H1 (cell line): ENCODE results near the gene UEVLD. TPM values are rescaled to one million over a fixed set of nuclear protein-coding genes. Genes with fewer than 3 reads are reported as not detected.

ENCODE experiments used
- CTCF ChIA-PET: fragments of 300-600 bp; sonication (Branson Sonifier 250); formaldehyde crosslinking; loops from one replicate; lab custom pipeline; 2021; ENCODE audit not compliant: partially characterized antibody; lab: Charles Lee
- POLR2A ChIA-PET: fragments of 300-600 bp; sonication (Branson Sonifier 250); formaldehyde crosslinking; loops from one replicate; lab custom pipeline; 2021; ENCODE audit warnings: inconsistent platforms; ENCODE audit not compliant: partially characterized antibody; lab: Charles Lee
- DNase-seq, 2 experiments: peaks; one replicate each; pipeline versions ENCODE4 v3.0.0 to v3.0.0-alpha.2; 2010 to 2022; ENCODE audit warnings: low spot score in 2 of 2, low read depth in 1 of 2, mixed read lengths in 1 of 2
- FAIRE-seq: peaks from 2 replicates; lab custom pipeline; 2011; peaks lifted over from hg19 to GRCh38; lab: Jason Lieb, UNC
- H2AFZ ChIP-seq: 2 replicates; pipeline ENCODE4 v1.8.1; 2012; ENCODE audit warnings: low read length, inconsistent platforms
- H2AK5ac ChIP-seq: 2 replicates; pipeline ENCODE4 v1.6.1; 2013; ENCODE audit warnings: low read depth, low read length
- H2BK120ac ChIP-seq: replicated peaks from 2 replicates; pipeline ENCODE3; 2013; ENCODE audit warnings: low read depth, low read length, inconsistent platforms
- H2BK12ac ChIP-seq: 2 replicates; pipeline ENCODE4 v1.6.1; 2013; ENCODE audit warnings: low read depth, low read length
- H2BK15ac ChIP-seq: 2 replicates; pipeline ENCODE4 v1.6.1; 2013; ENCODE audit warnings: low read length
- H2BK20ac ChIP-seq: 2 replicates; pipeline ENCODE4 v1.6.1; 2013; ENCODE audit warnings: low read length
- H2BK5ac ChIP-seq: 2 replicates; pipeline ENCODE4 v1.6.1; 2013; ENCODE audit warnings: low read depth, low read length
- H3K14ac ChIP-seq: 2 replicates; pipeline ENCODE4 v1.6.1; 2013; ENCODE audit warnings: inconsistent platforms; ENCODE audit not compliant: insufficient read length
- H3K18ac ChIP-seq: 2 replicates; pipeline ENCODE4 v1.6.1; 2013; ENCODE audit warnings: low read length; ENCODE audit errors: extremely low read depth
- H3K23ac ChIP-seq: 2 replicates; pipeline ENCODE4 v1.6.1; 2013; ENCODE audit warnings: inconsistent platforms; ENCODE audit not compliant: insufficient read length
- H3K23me2 ChIP-seq: 2 replicates; pipeline ENCODE4 v1.6.1; 2013; ENCODE audit warnings: low read depth, low read length
- H3K27ac ChIP-seq: 2 replicates; pipeline ENCODE4 v1.6.1; 2011; ENCODE audit warnings: low read depth, low read length, inconsistent platforms
- H3K27me3 ChIP-seq, 4 experiments: replicated peaks in 1 of 4; 1 replicate in 1 of 4; 2 replicates in 3 of 4; pipeline versions ENCODE4 v1.6.1 to v1.8.1; 2011 to 2013; ENCODE audit warnings: low read length in 3 of 4, mild to moderate bottlenecking in 3 of 4, inconsistent platforms in 2 of 4, mixed read lengths in 2 of 4, moderate library complexity in 1 of 4; ENCODE audit not compliant: control insufficient read depth in 3 of 4, insufficient read depth in 3 of 4; ENCODE audit errors: extremely low read depth in 1 of 4
- H3K36me3 ChIP-seq, 4 experiments: 2 replicates each; pipeline versions ENCODE4 v1.6.1 to v1.8.1; 2011 to 2013; ENCODE audit warnings: mild to moderate bottlenecking in 4 of 4, low read length in 3 of 4, moderate library complexity in 2 of 4, control low read depth in 1 of 4, inconsistent platforms in 1 of 4; ENCODE audit not compliant: insufficient read depth in 4 of 4, control insufficient read depth in 2 of 4
- H3K4ac ChIP-seq: replicated peaks from 2 replicates; pipeline ENCODE3; 2013; ENCODE audit warnings: low read length, low read depth, mixed read lengths, inconsistent platforms; ENCODE audit not compliant: insufficient read length
- H3K4me1 ChIP-seq, 4 experiments: replicated peaks in 1 of 4; 1 replicate in 1 of 4; 2 replicates in 3 of 4; pipeline versions ENCODE4 v1.6.1 to v1.8.1; 2011 to 2013; ENCODE audit warnings: low read length in 3 of 4, inconsistent platforms in 2 of 4, mixed read lengths in 1 of 4; ENCODE audit not compliant: insufficient read depth in 4 of 4, control insufficient read depth in 3 of 4
- H3K4me2 ChIP-seq, 2 experiments: 2 replicates each; pipeline versions ENCODE4 v1.6.1 to v1.8.1; 2011 to 2013; ENCODE audit warnings: low read depth in 2 of 2, low read length in 2 of 2, control low read depth in 1 of 2, inconsistent platforms in 1 of 2, mild to moderate bottlenecking in 1 of 2; ENCODE audit not compliant: insufficient read depth in 1 of 2
- H3K4me3 ChIP-seq, 4 experiments: fragments of 200-600, 300-600 bp in 1 of 4; sonication (generic), shearing (Covaris generic), sonication (Bioruptor Twin) in 1 of 4; 2 replicates each; pipeline versions ENCODE4 v1.5.1 to v1.8.1; 2011 to 2016; ENCODE audit warnings: low read length in 4 of 4, low read depth in 3 of 4, control low read depth in 2 of 4, inconsistent platforms in 2 of 4, mild to moderate bottlenecking in 2 of 4, mixed read lengths in 1 of 4, moderate library complexity in 1 of 4; ENCODE audit not compliant: insufficient read depth in 2 of 4; ENCODE audit errors: extremely low read depth in 1 of 4
- H3K56ac ChIP-seq: replicated peaks from 2 replicates; pipeline ENCODE3; 2013; ENCODE audit warnings: low read depth, mild to moderate bottlenecking, mixed read lengths, low read length, inconsistent platforms; ENCODE audit not compliant: insufficient read length
- H3K79me1 ChIP-seq: 2 replicates; pipeline ENCODE4 v1.6.1; 2013; ENCODE audit warnings: low read depth, low read length, control low read depth
- H3K79me2 ChIP-seq, 2 experiments: 2 replicates each; pipeline versions ENCODE4 v1.6.1 to v1.8.1; 2012 to 2013; ENCODE audit warnings: low read length in 2 of 2, mild to moderate bottlenecking in 2 of 2, inconsistent platforms in 1 of 2; ENCODE audit not compliant: insufficient read depth in 2 of 2, control insufficient read depth in 1 of 2
- H3K9ac ChIP-seq, 4 experiments: replicated peaks in 1 of 4; 1 replicate in 1 of 4; 2 replicates in 3 of 4; pipeline versions ENCODE4 v1.6.1 to v1.8.1; 2011 to 2013; ENCODE audit warnings: low read depth in 3 of 4, low read length in 3 of 4, control low read depth in 2 of 4, mild to moderate bottlenecking in 2 of 4, moderate library complexity in 2 of 4, inconsistent platforms in 1 of 4; ENCODE audit errors: extremely low read depth in 1 of 4
- H3K9me3 ChIP-seq, 2 experiments: 2 replicates each; pipeline versions ENCODE4 v1.6.1 to v1.8.1; 2012 to 2013; ENCODE audit warnings: mild to moderate bottlenecking in 2 of 2, moderate library complexity in 2 of 2, control low read depth in 1 of 2, inconsistent platforms in 1 of 2, low read depth in 1 of 2, low read length in 1 of 2, mixed read lengths in 1 of 2; ENCODE audit not compliant: insufficient read depth in 2 of 2
- H4K20me1 ChIP-seq, 2 experiments: replicated peaks in 1 of 2; 2 replicates each; pipeline versions ENCODE3 to v1.8.1; 2011 to 2013; ENCODE audit warnings: inconsistent platforms in 2 of 2, low read length in 2 of 2, mild to moderate bottlenecking in 1 of 2; ENCODE audit not compliant: insufficient read depth in 2 of 2, control insufficient read depth in 1 of 2
- H4K5ac ChIP-seq: 2 replicates; pipeline ENCODE4 v1.6.1; 2013; ENCODE audit warnings: low read length, low read depth, mixed read lengths, inconsistent platforms; ENCODE audit not compliant: insufficient read length
- H4K8ac ChIP-seq: 2 replicates; pipeline ENCODE4 v1.8.0; 2013; ENCODE audit warnings: mild to moderate bottlenecking, moderate library complexity, low read length, inconsistent platforms; ENCODE audit not compliant: insufficient read depth; ENCODE audit errors: extremely low read depth
- H4K91ac ChIP-seq: replicated peaks from 2 replicates; pipeline ENCODE3; 2013; ENCODE audit warnings: low read length, mixed read lengths, inconsistent platforms; ENCODE audit not compliant: insufficient read length
- CEBPB ChIP-seq: IDR thresholded peaks from 2 replicates; pipeline ENCODE4 v1.6.1; 2012; ENCODE audit warnings: low read depth, low read length
- GABPA ChIP-seq: IDR thresholded peaks from 2 replicates; pipeline ENCODE4 v1.6.1; 2011; ENCODE audit warnings: mild to moderate bottlenecking, low read length, moderate library complexity, borderline replicate concordance; ENCODE audit not compliant: insufficient read depth
- HDAC2 ChIP-seq, 2 experiments: fragments of 300-600 bp in 1 of 2; sonication (generic) in 1 of 2; IDR thresholded peaks; 2 replicates each; pipeline ENCODE4 v1.6.1; 2011 to 2012; ENCODE audit warnings: low read depth in 2 of 2, low read length in 2 of 2, mild to moderate bottlenecking in 2 of 2, moderate library complexity in 2 of 2, borderline replicate concordance in 1 of 2, inconsistent platforms in 1 of 2
- JUND ChIP-seq: IDR thresholded peaks from 2 replicates; pipeline ENCODE4 v1.6.1; 2011; ENCODE audit warnings: mild to moderate bottlenecking, improper control_type of control experiment, low read length
- MAFK ChIP-seq: IDR thresholded peaks from 2 replicates; pipeline ENCODE4 v1.6.1; 2012; ENCODE audit warnings: low read depth, mild to moderate bottlenecking, improper control_type of control experiment, low read length
- NRF1 ChIP-seq: IDR thresholded peaks from 2 replicates; pipeline ENCODE4 v1.6.1; 2011; ENCODE audit warnings: mild to moderate bottlenecking, low read depth, low read length, improper control_type of control experiment
- PHF8 ChIP-seq: fragments of 200-600 bp; sonication (generic); conservative IDR thresholded peaks from 2 replicates; pipeline ENCODE4 v1.7.1; 2012; ENCODE audit warnings: low read depth, mild to moderate bottlenecking, inconsistent platforms, low read length, moderate library complexity
- RAD21 ChIP-seq, 2 experiments: IDR thresholded peaks in 1 of 2; conservative IDR thresholded peaks in 1 of 2; 2 replicates each; pipeline ENCODE4 v1.6.1; 2011; ENCODE audit warnings: low read depth in 2 of 2, low read length in 2 of 2, improper control_type of control experiment in 1 of 2, inconsistent platforms in 1 of 2, mild to moderate bottlenecking in 1 of 2, moderate library complexity in 1 of 2
- SP4 ChIP-seq: IDR thresholded peaks from 2 replicates; pipeline ENCODE4 v1.6.1; 2012; ENCODE audit warnings: low read length, inconsistent platforms
- SRF ChIP-seq: IDR thresholded peaks from 2 replicates; pipeline ENCODE4 v1.6.1; 2011; ENCODE audit warnings: mild to moderate bottlenecking, low read depth, low read length, moderate library complexity
- TAF1 ChIP-seq: IDR thresholded peaks from 2 replicates; pipeline ENCODE4 v1.6.1; 2011; ENCODE audit warnings: mild to moderate bottlenecking, low read depth, low read length
- TAF7 ChIP-seq: optimal IDR thresholded peaks from 2 replicates; pipeline ENCODE3; 2011; ENCODE audit warnings: low read depth, mild to moderate bottlenecking, inconsistent platforms, low read length, moderate library complexity, borderline replicate concordance
- TEAD4 ChIP-seq: IDR thresholded peaks from 2 replicates; pipeline ENCODE4 v1.6.1; 2012; ENCODE audit warnings: low read depth, low read length, inconsistent platforms, mixed read lengths
- WGBS, 2 experiments: shearing (Covaris generic) in 1 of 2; methylation state at CpG; one replicate each; pipeline versions ENCODE4 v1.1.6 to v1.1.7; 2013 to 2015; ENCODE audit warnings: low lambda C conversion rate in 2 of 2, mixed read lengths in 2 of 2, inconsistent platforms in 1 of 2, low coverage in 1 of 2, missing lambda C conversion rate in 1 of 2; ENCODE audit not compliant: insufficient replicate concordance in 2 of 2, insufficient coverage in 1 of 2, insufficient read length in 1 of 2; ENCODE audit errors: extremely low coverage in 1 of 2, missing lambda C conversion rate in 1 of 2; 5-methylcytosine and 5-hydroxymethylcytosine counted together
- polyA plus RNA-seq, 7 experiments: library from polyadenylated mRNA; depleted of rRNA in 3 of 7; stranded (reverse) in 5 of 7; unstranded in 2 of 7; fragments of >200 nt in 5 of 7; fragments of 200-250 nt in 2 of 7; gene quantifications; 1 replicate in 5 of 7; 2 replicates in 1 of 7; 4 replicates in 1 of 7; pipeline versions ENCODE4 v1.2.1 to v1.2.3, GENCODE V29; 2011 to 2013; ENCODE audit warnings: missing spikeins in 2 of 7, mixed read lengths in 2 of 7
- total RNA-seq: library from RNA; stranded (reverse); fragmentation: NEBNext Ultra II Directional; extraction: Animal tissue kit (Norgen Biotek cat#: 25700); gene quantifications from 2 replicates; pipeline ENCODE4 v1.2.1, GENCODE V29; 2021
- TF ChIP-seq, protein P1 (sequence below): IDR thresholded peaks from 2 replicates; pipeline ENCODE4 v1.6.1; 2012; ENCODE audit warnings: inconsistent platforms

Gene UEVLD
- total and polyA plus RNA-seq, 2 of the 8 experiments (the other 6 are each of a cell fraction or from before 2014, with no cell fraction given) = 4.1 to 7.3 TPM

DNA sequence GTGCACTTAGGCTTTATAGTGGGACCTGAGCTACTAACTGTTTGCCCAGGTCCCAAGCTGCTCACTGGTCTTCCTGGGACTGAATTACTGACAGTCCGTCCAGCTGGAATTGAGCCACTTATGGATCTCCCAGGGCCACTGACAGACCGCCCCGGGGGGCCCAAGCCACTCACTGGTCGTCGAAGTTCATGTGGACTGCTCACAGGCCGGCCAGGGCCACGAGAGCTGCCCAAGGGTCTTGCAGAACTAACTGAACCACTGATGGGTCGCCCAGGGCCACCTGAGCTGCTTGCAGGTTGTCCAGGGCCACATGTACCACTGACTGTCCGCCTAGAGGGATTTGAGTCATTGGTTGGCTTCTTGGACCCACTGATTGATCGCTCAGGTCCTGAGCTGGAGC lies 26.1 kb upstream of the UEVLD start:
- Histone ChIP-seq H3K9ac (no peak overlapping the region), H3K4me2 (no peak overlapping the region), H2AFZ (no peak overlapping the region), H3K79me1 (no peaks in the 10 kb centered on the region), H3K23me2 (no peaks in the 10 kb centered on the region), H3K27ac (no peak overlapping the region), H3K4me3 (no peak overlapping the region), H3K27me3 (no peaks in the 10 kb centered on the region), H2BK5ac (no peak overlapping the region), H3K36me3 (peaks cover 2 to 42% (median 20%) of the 10 kb centered on the region in 4 experiments; a peak in 7 of 8 replicates), H2BK12ac (no peak overlapping the region), H3K23ac (no peak overlapping the region), H3K4me1 (no peaks in the 10 kb centered on the region), H3K9me3 (no peaks in the 10 kb centered on the region), H3K4ac (no peak overlapping the region), H3K18ac (no peak overlapping the region), H3K79me2 (peaks cover 0 to 17% of the 10 kb centered on the region in 2 experiments; a peak in 2 of 4 replicates), H4K91ac (no peak overlapping the region), H2BK120ac (no peak overlapping the region), H4K5ac (no peak overlapping the region), H2BK20ac (no peak overlapping the region), H4K8ac (no peak overlapping the region), H2AK5ac (no peak overlapping the region), H3K14ac (no peak overlapping the region), H2BK15ac (no peak overlapping the region), H4K20me1 (peaks cover 0 to 4% of the 10 kb centered on the region in 2 experiments), H3K56ac (no peak overlapping the region)
- no peak for FAIRE-seq
- no peak for DNase-seq
- POLR2A ChIA-PET = interaction anchor here (1.1 kb wide), 1 partner anchor 11 kb away, joined by 3 read pairs; no protein-coding TSS in a partner anchor
- WGBS, 2 experiments = 87% methylated on average over 10 of the region's 10 CpGs; no CpG with 5 or more reads in 1 of the 2 experiments
- CTCF ChIA-PET = interaction anchor here (0.9 to 1.0 kb wide), 3 partner anchors 66 to 884 kb away, joined by 3 to 4 read pairs (median 4); no protein-coding TSS in a partner anchor
- TF ChIP-seq, protein P1, sequence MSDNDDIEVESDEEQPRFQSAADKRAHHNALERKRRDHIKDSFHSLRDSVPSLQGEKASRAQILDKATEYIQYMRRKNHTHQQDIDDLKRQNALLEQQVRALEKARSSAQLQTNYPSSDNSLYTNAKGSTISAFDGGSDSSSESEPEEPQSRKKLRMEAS = no peak
- TF ChIP-seq TEAD4 = no peak
- TF ChIP-seq NRF1 = no peak
- no peak for TF ChIP-seq HDAC2 (IDR thresholded peaks at IDR 0.05; ENCODE audit: borderline replicate concordance in 1 of 2, low read depth in 2 of 2, low read length in 2 of 2)
- no peak for TF ChIP-seq RAD21 (IDR thresholded peaks at IDR 0.05 in 1 of 2, conservative IDR thresholded peaks at IDR 0.05 in 1 of 2; ENCODE audit: low read depth in 2 of 2, low read length in 2 of 2)
- no peak for TF ChIP-seq TAF1
- TF ChIP-seq GABPA = no peak
- no peak for TF ChIP-seq MAFK
- no peak for TF ChIP-seq JUND
- no peak for TF ChIP-seq SP4
- TF ChIP-seq PHF8 = no peak
- no peak for TF ChIP-seq CEBPB
- no peak for TF ChIP-seq SRF
- TF ChIP-seq TAF7 = no peak
